Endodermal cell (in vitro differentiated cells): ENCODE data around the gene ABLIM1. TPM values are rescaled to one million over a fixed set of nuclear protein-coding genes. Genes with fewer than 3 reads are reported as not detected.

Experiments
- DNase-seq: peaks from one replicate; pipeline ENCODE4 v3.0.0-alpha.2; 2017
- H3K27ac ChIP-seq: 2 replicates; pipeline ENCODE4 v1.5.1; 2013; ENCODE audit warnings: mild to moderate bottlenecking, low read depth, low read length, moderate library complexity
- H3K27me3 ChIP-seq: 2 replicates; pipeline ENCODE4 v1.6.1; 2013; ENCODE audit warnings: mild to moderate bottlenecking, low read length, moderate library complexity; ENCODE audit not compliant: insufficient read depth, control insufficient read depth, poor library complexity, severe bottlenecking
- H3K36me3 ChIP-seq: 2 replicates; pipeline ENCODE4 v1.7.0; 2013; ENCODE audit warnings: mild to moderate bottlenecking, low read length, moderate library complexity; ENCODE audit not compliant: control insufficient read depth, insufficient read depth
- H3K4me1 ChIP-seq: one replicate; pipeline ENCODE4 v1.7.0; 2013; ENCODE audit warnings: low read length; ENCODE audit not compliant: control insufficient read depth, insufficient read depth
- H3K4me3 ChIP-seq: 2 replicates; pipeline ENCODE4 v1.5.1; 2013; ENCODE audit warnings: mild to moderate bottlenecking, low read length, moderate library complexity
- H3K9ac ChIP-seq: 2 replicates; pipeline ENCODE4 v1.6.1; 2013; ENCODE audit warnings: mild to moderate bottlenecking, low read length, moderate library complexity; ENCODE audit not compliant: poor library complexity, severe bottlenecking; ENCODE audit errors: extremely low read depth
- H3K9me3 ChIP-seq: 2 replicates; pipeline ENCODE4 v1.6.1; 2013; ENCODE audit warnings: mild to moderate bottlenecking, low read length, moderate library complexity; ENCODE audit not compliant: control insufficient read depth
- H3K27ac Mint-ChIP-seq: 2 replicates; pipeline ENCODE4 v1.8.0; 2020; ENCODE audit warnings: mixed read lengths
- H3K27me3 Mint-ChIP-seq: 2 replicates; pipeline ENCODE4 v1.8.0; 2021; ENCODE audit warnings: mild to moderate bottlenecking, mixed read lengths; ENCODE audit not compliant: insufficient read depth
- H3K36me3 Mint-ChIP-seq: 2 replicates; pipeline ENCODE4 v1.8.0; 2020; ENCODE audit warnings: low read depth, mixed read lengths
- H3K4me1 Mint-ChIP-seq: 2 replicates; pipeline ENCODE4 v1.8.0; 2020; ENCODE audit warnings: mixed read lengths
- H3K4me3 Mint-ChIP-seq: 2 replicates; pipeline ENCODE4 v1.8.0; 2020; ENCODE audit warnings: mild to moderate bottlenecking, moderate library complexity, mixed read lengths
- H3K9me3 Mint-ChIP-seq: 2 replicates; pipeline ENCODE4 v1.8.0; 2020; ENCODE audit warnings: mild to moderate bottlenecking, mixed read lengths
- CTCF ChIP-seq: fragments of 200-600 bp; sonication (generic); conservative IDR thresholded peaks from 2 replicates; pipeline ENCODE4 v1.5.0; 2021; ENCODE audit warnings: antibody characterized with exemption, mild to moderate bottlenecking
- WGBS, 2 experiments: methylation state at CpG; one replicate each; pipeline versions ENCODE4 v1.1.5 to v1.1.7; 2013; ENCODE audit warnings: missing lambda C conversion rate in 2 of 2, mixed read lengths in 1 of 2; ENCODE audit not compliant: insufficient coverage in 1 of 2, insufficient read length in 1 of 2; 5-methylcytosine and 5-hydroxymethylcytosine counted together
- total RNA-seq, 2 donors: library from RNA; stranded (reverse); fragmentation: NEBNext Ultra II Directional in 1 of 2; extraction: Animal tissue kit (Norgen Biotek cat#: 25700) in 1 of 2; gene quantifications; 2 replicates in 1 of 2; 3 replicates in 1 of 2; pipeline ENCODE4 v1.2.1, GENCODE V29; 2021

Gene ABLIM1
- total RNA-seq, 2 donors from 2014 or later, result 39.3 to 49.3 TPM

GRCh38 chr10:114501650-114502049 is 156.4 kb downstream of the ABLIM1 start:
- TF ChIP-seq CTCF, result peak; percentile 27
- 90% methylated on average over 1 of the region's 1 CpG; no CpG with 5 or more reads in 1 of the 2 experiments for WGBS, 2 experiments
- Mint-ChIP-seq H3K36me3 (no peaks in the 10 kb centered on the region), H3K27ac (no peak overlapping the region), H3K4me1 (peaks cover 11% of the 10 kb centered on the region), H3K9me3 (no peaks in the 10 kb centered on the region), H3K4me3 (no peak overlapping the region), H3K27me3 (no peaks in the 10 kb centered on the region)
- H3K9me3 ChIP-seq, result no peaks in the 10 kb centered on the region
- H3K27ac ChIP-seq, result no peak overlapping the region
- H3K9ac ChIP-seq, result no peak overlapping the region
- H3K4me3 ChIP-seq, result no peak overlapping the region
- H3K27me3 ChIP-seq, result no peaks in the 10 kb centered on the region
- peaks cover 6% of the 10 kb centered on the region for H3K4me1 ChIP-seq
- DNase-seq, result no peak
- H3K36me3 ChIP-seq, result no peaks in the 10 kb centered on the region

GRCh38 chr10:114500643-114501042 is 157.4 kb downstream of the ABLIM1 start:
- no peak for TF ChIP-seq CTCF
- WGBS, 2 experiments, result 100% methylated on average over 1 of the region's 2 CpGs; no CpG with 5 or more reads in 1 of the 2 experiments

GRCh38 chr10:114499630-114500190 is 158.4 kb downstream of the ABLIM1 start:
- peaks cover 5% of the 10 kb centered on the region for H3K36me3 Mint-ChIP-seq
- no peaks in the 10 kb centered on the region for H3K9me3 Mint-ChIP-seq
- H3K27ac Mint-ChIP-seq, result no peak overlapping the region
- Histone ChIP-seq H3K27me3 (no peaks in the 10 kb centered on the region), H3K36me3 (peaks cover 6% of the 10 kb centered on the region), H3K27ac (no peak overlapping the region), H3K9ac (no peak overlapping the region), H3K9me3 (no peaks in the 10 kb centered on the region), H3K4me3 (no peak overlapping the region), H3K4me1 (no peaks in the 10 kb centered on the region)
- DNase-seq, result no peak
- no peaks in the 10 kb centered on the region for H3K27me3 Mint-ChIP-seq
- no peak for TF ChIP-seq CTCF
- no peak overlapping the region for H3K4me3 Mint-ChIP-seq
- WGBS, 2 experiments, result 95% methylated on average over 6 to 8 of the region's 8 CpGs
- peaks cover 1% of the 10 kb centered on the region for H3K4me1 Mint-ChIP-seq

More at GRCh38 chr10:114500643-114501042, 157.4 kb downstream of the ABLIM1 start:
- Histone ChIP-seq H3K36me3 (no peaks in the 10 kb centered on the region), H3K4me3 (no peak overlapping the region), H3K27ac (no peak overlapping the region), H3K4me1 (peaks cover 6% of the 10 kb centered on the region), H3K9ac (no peak overlapping the region), H3K27me3 (no peaks in the 10 kb centered on the region), H3K9me3 (no peaks in the 10 kb centered on the region)
- Mint-ChIP-seq H3K9me3 (no peaks in the 10 kb centered on the region), H3K4me1 (peaks cover 10% of the 10 kb centered on the region), H3K27ac (no peak overlapping the region), H3K36me3 (no peaks in the 10 kb centered on the region), H3K27me3 (no peaks in the 10 kb centered on the region), H3K4me3 (no peak overlapping the region)
- DNase-seq, result no peak
